ENCODE results near the gene ADH6. TPM values are rescaled to one million over a fixed set of nuclear protein-coding genes. Genes with fewer than 3 reads are reported as not detected.

ADH6 gene
- total and polyA plus RNA-seq, 4 donors: 36.7 to 163 (median 107) TPM

DNA sequence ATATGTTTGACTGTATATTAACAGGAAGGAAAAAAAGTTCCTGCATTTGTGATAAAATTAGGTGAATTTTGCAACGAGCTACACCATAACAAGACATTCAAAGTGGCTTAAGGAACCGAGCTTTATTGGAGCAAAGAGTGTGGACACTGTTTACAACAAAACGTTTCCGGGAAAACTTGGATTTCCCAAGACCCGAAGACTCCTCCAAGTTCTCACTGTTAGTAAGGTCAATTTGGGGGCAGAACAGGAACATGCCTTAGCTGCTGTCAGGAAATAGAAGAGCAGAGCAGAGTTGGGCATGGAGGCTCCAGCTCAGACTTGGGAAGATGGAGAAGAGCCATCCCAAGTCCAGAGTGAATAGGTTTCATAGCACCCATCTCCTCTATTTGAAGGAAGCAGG lies 16.5 kb downstream of the ADH6 start:
- Histone ChIP-seq H3K36me3 (ENCODE audit: control insufficient read depth in 4 of 4, insufficient read depth in 3 of 4, low read depth in 1 of 4, low read length in 3 of 4) (peaks cover 0 to 10% (median 8%) of the 10 kb centered on the region in 4 donors), H3K9me3 (ENCODE audit: control insufficient read depth in 4 of 4, low read length in 3 of 4) (no peaks in the 10 kb centered on the region), H3K4me3 (ENCODE audit: low read depth in 1 of 3, low read length in 3 of 3) (no peak overlapping the region), H3K9ac (ENCODE audit: low read depth in 1 of 2, low read length in 2 of 2) (no peak overlapping the region), H3K27me3 (ENCODE audit: control insufficient read depth in 4 of 4, insufficient read depth in 4 of 4, low read length in 3 of 4) (no peaks in the 10 kb centered on the region), H3K4me1 (ENCODE audit: control insufficient read depth in 4 of 4, insufficient read depth in 4 of 4, low read length in 3 of 4) (peaks cover 0 to 65% (median 59%) of the 10 kb centered on the region in 4 donors), H3K27ac (ENCODE audit: low read depth in 1 of 2, low read length in 2 of 2) (peak overlapping the region; percentile 38 to 66)
- DNase-seq (ENCODE audit: low spot score): no peak
- TF ChIP-seq HNF4G (IDR thresholded peaks at IDR 0.05): no peak
- TF ChIP-seq GABPA (IDR thresholded peaks at IDR 0.05 in 1 of 2, conservative IDR thresholded peaks at IDR 0.05 in 1 of 2): no peak
- TF ChIP-seq RAD21 (IDR thresholded peaks at IDR 0.05): peak in 1 of 2 donors; percentile 24
- TF ChIP-seq HNF4A (conservative IDR thresholded peaks at IDR 0.05): no peak
- TF ChIP-seq SP1 (IDR thresholded peaks at IDR 0.05): peak; percentile 18
- TF ChIP-seq EGR1 (IDR thresholded peaks at IDR 0.05; ENCODE audit: low read depth in 2 of 2): no peak
- peak in 1 of 2 donors; percentile 49 for TF ChIP-seq RXRA (IDR thresholded peaks at IDR 0.05)
- TF ChIP-seq, protein P1, sequence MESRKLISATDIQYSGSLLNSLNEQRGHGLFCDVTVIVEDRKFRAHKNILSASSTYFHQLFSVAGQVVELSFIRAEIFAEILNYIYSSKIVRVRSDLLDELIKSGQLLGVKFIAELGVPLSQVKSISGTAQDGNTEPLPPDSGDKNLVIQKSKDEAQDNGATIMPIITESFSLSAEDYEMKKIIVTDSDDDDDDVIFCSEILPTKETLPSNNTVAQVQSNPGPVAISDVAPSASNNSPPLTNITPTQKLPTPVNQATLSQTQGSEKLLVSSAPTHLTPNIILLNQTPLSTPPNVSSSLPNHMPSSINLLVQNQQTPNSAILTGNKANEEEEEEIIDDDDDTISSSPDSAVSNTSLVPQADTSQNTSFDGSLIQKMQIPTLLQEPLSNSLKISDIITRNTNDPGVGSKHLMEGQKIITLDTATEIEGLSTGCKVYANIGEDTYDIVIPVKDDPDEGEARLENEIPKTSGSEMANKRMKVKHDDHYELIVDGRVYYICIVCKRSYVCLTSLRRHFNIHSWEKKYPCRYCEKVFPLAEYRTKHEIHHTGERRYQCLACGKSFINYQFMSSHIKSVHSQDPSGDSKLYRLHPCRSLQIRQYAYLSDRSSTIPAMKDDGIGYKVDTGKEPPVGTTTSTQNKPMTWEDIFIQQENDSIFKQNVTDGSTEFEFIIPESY (IDR thresholded peaks at IDR 0.05): no peak
- no peak for TF ChIP-seq FOXA2 (IDR thresholded peaks at IDR 0.05)
- TF ChIP-seq, protein P2, sequence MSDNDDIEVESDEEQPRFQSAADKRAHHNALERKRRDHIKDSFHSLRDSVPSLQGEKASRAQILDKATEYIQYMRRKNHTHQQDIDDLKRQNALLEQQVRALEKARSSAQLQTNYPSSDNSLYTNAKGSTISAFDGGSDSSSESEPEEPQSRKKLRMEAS (IDR thresholded peaks at IDR 0.05): no peak
- TF ChIP-seq NR2F2 (IDR thresholded peaks at IDR 0.05): peak; percentile 39
- TF ChIP-seq YY1 (IDR thresholded peaks at IDR 0.05): no peak
- WGBS: 50% methylated on average over 5 of the region's 5 CpGs

DNA sequence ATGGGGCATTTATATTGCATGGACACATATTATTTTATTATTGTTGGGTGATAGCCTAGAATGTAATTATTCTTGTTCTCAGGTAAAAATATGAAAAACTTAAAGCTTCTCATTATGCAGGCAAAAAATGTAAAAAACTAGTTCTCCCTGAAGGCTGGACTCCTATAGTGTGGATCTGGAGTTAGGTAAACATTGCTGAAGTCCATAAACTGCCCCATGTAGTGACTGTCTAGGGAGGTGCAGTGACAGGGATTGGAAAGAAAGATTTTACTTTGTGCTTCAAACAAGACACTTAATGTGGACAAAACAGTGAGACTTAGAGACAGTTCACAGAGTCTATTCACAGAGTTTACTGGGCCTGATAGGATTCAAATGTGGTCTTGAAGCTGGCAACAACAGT lies 17.0 kb downstream of the ADH6 start:
- Histone ChIP-seq H3K4me3 (ENCODE audit: low read depth in 1 of 3, low read length in 3 of 3) (no peak overlapping the region), H3K9me3 (ENCODE audit: control insufficient read depth in 4 of 4, low read length in 3 of 4) (no peaks in the 10 kb centered on the region), H3K27ac (ENCODE audit: low read depth in 1 of 2, low read length in 2 of 2) (peak overlapping the region in 1 of 2 donors; percentile 66), H3K4me1 (ENCODE audit: control insufficient read depth in 4 of 4, insufficient read depth in 4 of 4, low read length in 3 of 4) (peaks cover 0 to 65% (median 56%) of the 10 kb centered on the region in 4 donors), H3K9ac (ENCODE audit: low read depth in 1 of 2, low read length in 2 of 2) (no peak overlapping the region), H3K36me3 (ENCODE audit: control insufficient read depth in 4 of 4, insufficient read depth in 3 of 4, low read depth in 1 of 4, low read length in 3 of 4) (peaks cover 0 to 10% (median 8%) of the 10 kb centered on the region in 4 donors), H3K27me3 (ENCODE audit: control insufficient read depth in 4 of 4, insufficient read depth in 4 of 4, low read length in 3 of 4) (no peaks in the 10 kb centered on the region)
- no peak for DNase-seq (ENCODE audit: low spot score)
- TF ChIP-seq YY1 (IDR thresholded peaks at IDR 0.05): no peak
- TF ChIP-seq TAF1 (conservative IDR thresholded peaks at IDR 0.05): no peak
- TF ChIP-seq HNF4A (conservative IDR thresholded peaks at IDR 0.05): peak in 1 of 2 donors; percentile 10

DNA sequence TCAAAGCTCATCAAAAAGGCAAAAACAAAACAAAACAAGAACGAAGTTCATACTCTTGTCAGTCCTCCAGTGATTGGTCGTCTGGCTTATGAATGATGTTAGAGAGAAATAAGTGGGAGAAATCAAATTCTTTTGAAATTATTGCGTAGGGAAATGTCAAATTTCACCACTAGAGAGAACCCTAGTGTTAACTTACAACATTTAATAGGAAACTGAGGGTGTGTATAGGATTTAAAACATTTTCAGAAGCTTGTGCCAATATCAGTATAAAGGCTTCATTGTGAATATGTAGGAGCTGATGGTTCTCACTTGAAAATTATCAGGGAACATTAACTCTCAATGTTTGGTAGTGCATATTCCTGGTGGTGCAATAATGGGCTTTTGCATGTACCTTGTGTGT lies 17.4 kb downstream of the ADH6 start:
- Histone ChIP-seq H3K36me3 (ENCODE audit: control insufficient read depth in 4 of 4, insufficient read depth in 3 of 4, low read depth in 1 of 4, low read length in 3 of 4) (peaks cover 0 to 8% (median 8%) of the 10 kb centered on the region in 4 donors), H3K27ac (ENCODE audit: low read depth in 1 of 2, low read length in 2 of 2) (peak overlapping the region in 1 of 2 donors; percentile 66), H3K9ac (ENCODE audit: low read depth in 1 of 2, low read length in 2 of 2) (no peak overlapping the region), H3K4me1 (ENCODE audit: control insufficient read depth in 4 of 4, insufficient read depth in 4 of 4, low read length in 3 of 4) (peaks cover 0 to 65% (median 55%) of the 10 kb centered on the region in 4 donors), H3K27me3 (ENCODE audit: control insufficient read depth in 4 of 4, insufficient read depth in 4 of 4, low read length in 3 of 4) (no peaks in the 10 kb centered on the region), H3K4me3 (ENCODE audit: low read depth in 1 of 3, low read length in 3 of 3) (no peak overlapping the region), H3K9me3 (ENCODE audit: control insufficient read depth in 4 of 4, low read length in 3 of 4) (no peaks in the 10 kb centered on the region)
- WGBS: 17% methylated on average over 3 of the region's 3 CpGs
- DNase-seq (ENCODE audit: low spot score): no peak
- TF ChIP-seq SP1 (IDR thresholded peaks at IDR 0.05): no peak
- TF ChIP-seq HNF4A (conservative IDR thresholded peaks at IDR 0.05): no peak
- TF ChIP-seq, protein P3, sequence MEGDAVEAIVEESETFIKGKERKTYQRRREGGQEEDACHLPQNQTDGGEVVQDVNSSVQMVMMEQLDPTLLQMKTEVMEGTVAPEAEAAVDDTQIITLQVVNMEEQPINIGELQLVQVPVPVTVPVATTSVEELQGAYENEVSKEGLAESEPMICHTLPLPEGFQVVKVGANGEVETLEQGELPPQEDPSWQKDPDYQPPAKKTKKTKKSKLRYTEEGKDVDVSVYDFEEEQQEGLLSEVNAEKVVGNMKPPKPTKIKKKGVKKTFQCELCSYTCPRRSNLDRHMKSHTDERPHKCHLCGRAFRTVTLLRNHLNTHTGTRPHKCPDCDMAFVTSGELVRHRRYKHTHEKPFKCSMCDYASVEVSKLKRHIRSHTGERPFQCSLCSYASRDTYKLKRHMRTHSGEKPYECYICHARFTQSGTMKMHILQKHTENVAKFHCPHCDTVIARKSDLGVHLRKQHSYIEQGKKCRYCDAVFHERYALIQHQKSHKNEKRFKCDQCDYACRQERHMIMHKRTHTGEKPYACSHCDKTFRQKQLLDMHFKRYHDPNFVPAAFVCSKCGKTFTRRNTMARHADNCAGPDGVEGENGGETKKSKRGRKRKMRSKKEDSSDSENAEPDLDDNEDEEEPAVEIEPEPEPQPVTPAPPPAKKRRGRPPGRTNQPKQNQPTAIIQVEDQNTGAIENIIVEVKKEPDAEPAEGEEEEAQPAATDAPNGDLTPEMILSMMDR (IDR thresholded peaks at IDR 0.05; ENCODE audit: low read depth, low read length, missing input control): peak; percentile 23
- TF ChIP-seq, protein P2 (IDR thresholded peaks at IDR 0.05): no peak
- TF ChIP-seq RAD21 (IDR thresholded peaks at IDR 0.05): peak; percentile 69 to 72
